GM18526 (cell line): ENCODE results near the gene ANAPC2.

ENCODE experiments used
- POLR2A ChIP-seq: IDR thresholded peaks from 3 replicates; pipeline ENCODE4 v1.6.1; 2011; ENCODE audit not compliant: insufficient read length; ENCODE audit errors: extremely low read depth

ANAPC2 gene

GRCh38 chr9:137211532-137211931 is 23.2 kb upstream of the ANAPC2 start:
- TF ChIP-seq POLR2A, result peak; percentile 20

- no peak for TF ChIP-seq POLR2A
These were observed 18.2 kb upstream of the ANAPC2 start for GRCh38 chr9:137206602-137207001.

GRCh38 chr9:137205126-137206069 is 17.0 kb upstream of the ANAPC2 start, which contains the start of the genes NDOR1 and TMEM203:
Gene NDOR1 (plus strand): TSS chr9:137205700. CDS start chr9:137205778, 78 bp downstream.
Gene TMEM203 (minus strand): TSS chr9:137205648. CDS start chr9:137205414, 234 bp downstream.
- TF ChIP-seq POLR2A, result peak; percentile 93

- TF ChIP-seq POLR2A, result no peak
These were observed 16.4 kb upstream of the ANAPC2 start for GRCh38 chr9:137204731-137205125.

GRCh38 chr9:137202966-137203365 is 14.6 kb upstream of the ANAPC2 start:
- no peak for TF ChIP-seq POLR2A

GRCh38 chr9:137201205-137201868 is 13.0 kb upstream of the ANAPC2 start:
- no peak for TF ChIP-seq POLR2A

- TF ChIP-seq POLR2A, result peak; percentile 94
These were observed 12.2 kb upstream of the ANAPC2 start, which contains the start of gene TPRN for GRCh38 chr9:137200311-137201204. Gene TPRN (minus strand): TSS chr9:137200741. CDS start chr9:137200711, 30 bp downstream.

- no peak for TF ChIP-seq POLR2A
These were observed 11.2 kb upstream of the ANAPC2 start for GRCh38 chr9:137199411-137200121.

- no peak for TF ChIP-seq POLR2A
These were observed 10.5 kb upstream of the ANAPC2 start for GRCh38 chr9:137198902-137199283.

GRCh38 chr9:137198051-137198901 is 9.9 kb upstream of the ANAPC2 start:
- no peak for TF ChIP-seq POLR2A

- no peak for TF ChIP-seq POLR2A
These were observed 7.3 kb upstream of the ANAPC2 start for GRCh38 chr9:137195525-137196220.

GRCh38 chr9:137194909-137195308 is 6.5 kb upstream of the ANAPC2 start:
- no peak for TF ChIP-seq POLR2A

- no peak for TF ChIP-seq POLR2A
These were observed 6.0 kb upstream of the ANAPC2 start for GRCh38 chr9:137194388-137194787.
